WTC11 (cell line): ENCODE results near the gene ATP2B1.

Source experiments
- TF ChIP-seq, protein P1 (sequence below): fragments of 200-600 bp; IDR thresholded peaks from 2 replicates; pipeline ENCODE4 v1.8.0; 2022; ENCODE audit warnings: antibody characterized with exemption
- TF ChIP-seq, protein P2 (sequence below): sonication (generic); formaldehyde crosslinking; IDR thresholded peaks from 2 replicates; pipeline ENCODE4 v1.8.0; 2023; ENCODE audit warnings: missing genetic modification reagents

DNA sequence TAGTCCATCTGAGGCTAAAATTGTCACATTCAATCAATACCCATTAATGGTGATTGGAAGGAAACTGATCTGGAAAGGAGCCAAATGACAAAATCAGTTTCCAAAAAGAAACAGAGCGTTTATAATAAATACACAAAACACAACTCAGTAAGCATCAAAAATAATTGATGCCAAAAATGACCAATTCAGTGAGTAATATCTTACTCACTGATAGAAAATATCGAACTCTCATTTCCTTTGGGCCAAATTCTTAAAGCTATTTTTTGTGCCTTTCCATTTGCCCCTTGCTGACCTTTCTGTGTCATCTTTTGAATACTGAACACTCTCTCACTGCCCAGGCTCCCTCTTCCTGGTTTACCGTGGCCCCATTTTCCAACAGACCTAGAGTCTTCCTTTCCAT, 22.5 kb upstream of the ATP2B1 start:
- TF ChIP-seq, protein P1, sequence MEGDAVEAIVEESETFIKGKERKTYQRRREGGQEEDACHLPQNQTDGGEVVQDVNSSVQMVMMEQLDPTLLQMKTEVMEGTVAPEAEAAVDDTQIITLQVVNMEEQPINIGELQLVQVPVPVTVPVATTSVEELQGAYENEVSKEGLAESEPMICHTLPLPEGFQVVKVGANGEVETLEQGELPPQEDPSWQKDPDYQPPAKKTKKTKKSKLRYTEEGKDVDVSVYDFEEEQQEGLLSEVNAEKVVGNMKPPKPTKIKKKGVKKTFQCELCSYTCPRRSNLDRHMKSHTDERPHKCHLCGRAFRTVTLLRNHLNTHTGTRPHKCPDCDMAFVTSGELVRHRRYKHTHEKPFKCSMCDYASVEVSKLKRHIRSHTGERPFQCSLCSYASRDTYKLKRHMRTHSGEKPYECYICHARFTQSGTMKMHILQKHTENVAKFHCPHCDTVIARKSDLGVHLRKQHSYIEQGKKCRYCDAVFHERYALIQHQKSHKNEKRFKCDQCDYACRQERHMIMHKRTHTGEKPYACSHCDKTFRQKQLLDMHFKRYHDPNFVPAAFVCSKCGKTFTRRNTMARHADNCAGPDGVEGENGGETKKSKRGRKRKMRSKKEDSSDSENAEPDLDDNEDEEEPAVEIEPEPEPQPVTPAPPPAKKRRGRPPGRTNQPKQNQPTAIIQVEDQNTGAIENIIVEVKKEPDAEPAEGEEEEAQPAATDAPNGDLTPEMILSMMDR = no peak
- TF ChIP-seq, protein P2, sequence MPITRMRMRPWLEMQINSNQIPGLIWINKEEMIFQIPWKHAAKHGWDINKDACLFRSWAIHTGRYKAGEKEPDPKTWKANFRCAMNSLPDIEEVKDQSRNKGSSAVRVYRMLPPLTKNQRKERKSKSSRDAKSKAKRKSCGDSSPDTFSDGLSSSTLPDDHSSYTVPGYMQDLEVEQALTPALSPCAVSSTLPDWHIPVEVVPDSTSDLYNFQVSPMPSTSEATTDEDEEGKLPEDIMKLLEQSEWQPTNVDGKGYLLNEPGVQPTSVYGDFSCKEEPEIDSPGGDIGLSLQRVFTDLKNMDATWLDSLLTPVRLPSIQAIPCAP (CRISPR knock-in tag) = no peak
